ENCODE data around the gene NOC2L. TPM values are rescaled to one million over a fixed set of nuclear protein-coding genes. Genes with fewer than 3 reads are reported as not detected.
A peak's percentile ranks its signal among the peaks of the same experiment; 100 is the strongest.
"Not testable (repeated sequence)": the region's sequence is repeated elsewhere in the genome, so short reads cannot be mapped to it uniquely, and the experiment has no call there.

The NOC2L gene
- total RNA-seq, 1 donor from 2014 or later = 150 TPM

DNA sequence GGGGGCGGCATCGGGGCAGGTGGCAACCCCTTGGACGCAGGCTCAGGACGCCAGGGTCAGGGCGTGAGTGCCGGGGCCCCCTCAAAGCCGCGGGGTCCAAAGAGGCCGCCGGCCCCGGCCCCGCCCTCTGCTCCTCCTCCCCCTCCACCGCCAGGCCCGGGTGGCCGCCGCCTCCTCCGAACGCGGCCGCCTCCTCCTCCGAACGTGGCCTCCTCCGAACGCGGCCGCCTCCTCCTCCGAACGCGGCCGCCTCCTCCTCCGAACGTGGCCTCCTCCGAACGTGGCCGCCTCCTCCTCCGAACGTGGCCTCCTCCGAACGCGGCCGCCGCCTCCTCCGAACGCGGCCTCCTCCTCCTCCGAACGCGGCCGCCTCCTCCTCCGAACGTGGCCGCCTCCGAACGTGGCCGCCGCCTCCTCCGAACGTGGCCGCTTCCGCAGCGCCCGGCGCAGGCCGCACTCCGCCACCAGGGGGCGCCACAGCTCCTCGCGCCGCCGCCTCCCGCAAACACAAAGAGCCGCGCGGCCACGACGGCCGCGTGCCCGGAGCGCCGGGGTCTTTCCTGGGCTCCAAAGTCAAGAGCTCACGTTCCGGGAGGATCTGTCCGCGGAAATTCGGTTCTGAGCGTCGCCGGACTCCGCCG is 54.6 kb downstream of the NOC2L start:
- H3K4me3 Mint-ChIP-seq (ENCODE audit: low read depth) = peak overlapping the region; percentile 21
- DNase-seq (ENCODE audit: low spot score) = peak; percentile 83
- H3K9me3 Mint-ChIP-seq = no peaks in the 10 kb centered on the region
- H3K27ac Mint-ChIP-seq = no peak overlapping the region
- peaks cover 60% of the 10 kb centered on the region for H3K27me3 Mint-ChIP-seq (ENCODE audit: low read depth)
- intact Hi-C loops (cut with micrococcal nuclease) = loop anchor here (2.0 kb wide), 1 partner anchor 36 kb away; no protein-coding TSS in a partner anchor
- peaks cover 5% of the 10 kb centered on the region for H3K4me1 Mint-ChIP-seq (ENCODE audit: low read depth)
- no peaks in the 10 kb centered on the region for H3K36me3 Mint-ChIP-seq (ENCODE audit: low read depth)

DNA sequence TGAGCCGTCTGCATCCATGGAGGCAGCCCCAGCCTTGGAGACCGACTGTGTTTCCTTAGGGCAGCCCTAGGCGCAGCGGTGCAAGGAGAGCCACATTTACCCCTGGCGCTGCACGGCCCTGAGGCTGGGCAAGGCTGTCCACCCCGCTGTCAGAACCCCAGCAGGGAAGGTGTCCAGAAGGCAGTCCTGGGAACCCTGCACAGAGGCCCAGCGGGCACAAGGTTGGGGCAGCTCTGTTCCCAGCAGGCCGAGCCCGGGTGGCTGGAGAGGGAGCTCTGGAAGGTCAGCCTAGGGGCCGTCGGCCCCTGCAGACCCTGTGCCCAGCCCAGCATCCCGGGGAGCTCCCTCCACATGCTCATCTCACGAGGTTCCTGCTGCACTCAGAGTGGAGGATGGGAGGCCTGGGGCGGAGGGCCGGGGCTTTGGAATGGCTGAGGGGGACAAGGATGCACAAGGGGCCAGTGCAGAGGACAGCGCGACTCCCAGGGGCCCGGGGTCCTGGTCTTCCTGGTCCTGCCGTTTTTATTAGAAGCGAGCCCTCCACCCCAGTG is 55.3 kb downstream of the NOC2L start:
- Mint-ChIP-seq H3K4me1 (ENCODE audit: low read depth) (peaks cover 5% of the 10 kb centered on the region), H3K4me3 (ENCODE audit: low read depth) (no peak overlapping the region), H3K27ac (no peak overlapping the region), H3K27me3 (ENCODE audit: low read depth) (peaks cover 62% of the 10 kb centered on the region), H3K36me3 (ENCODE audit: low read depth) (no peaks in the 10 kb centered on the region), H3K9me3 (no peaks in the 10 kb centered on the region)
- intact Hi-C loops (cut with micrococcal nuclease) = loop anchor here (2.0 kb wide), 1 partner anchor 37 kb away; no protein-coding TSS in a partner anchor
- peak; percentile 8 for DNase-seq (ENCODE audit: low spot score)

DNA sequence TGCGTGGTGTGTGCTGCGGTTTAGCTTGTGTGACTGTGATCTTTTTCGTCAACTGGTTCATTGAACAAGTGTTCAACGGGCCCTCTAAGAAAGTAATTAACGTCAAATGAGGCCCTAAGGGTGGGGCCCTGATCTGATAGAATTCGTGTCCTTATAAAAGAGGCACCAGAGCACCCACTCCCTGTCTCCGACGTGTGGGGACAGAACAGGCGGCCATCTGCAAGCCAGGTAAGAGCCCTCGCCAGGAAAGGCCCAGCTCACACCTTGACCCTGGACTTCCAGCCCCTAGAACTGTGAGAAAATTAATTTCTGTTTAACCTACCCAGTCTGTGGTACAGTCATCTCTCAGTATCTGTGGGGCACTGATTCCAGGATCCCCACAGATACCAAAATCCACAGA is 55.8 kb downstream of the NOC2L start:
- Mint-ChIP-seq H3K4me3 (ENCODE audit: low read depth) (no peak overlapping the region), H3K9me3 (peaks cover 5% of the 10 kb centered on the region), H3K27ac (no peak overlapping the region), H3K27me3 (ENCODE audit: low read depth) (peaks cover 65% of the 10 kb centered on the region), H3K4me1 (ENCODE audit: low read depth) (peaks cover 8% of the 10 kb centered on the region), H3K36me3 (ENCODE audit: low read depth) (no peaks in the 10 kb centered on the region)
- intact Hi-C loops (cut with micrococcal nuclease) = no loop called here
- no peak for DNase-seq (ENCODE audit: low spot score)

DNA sequence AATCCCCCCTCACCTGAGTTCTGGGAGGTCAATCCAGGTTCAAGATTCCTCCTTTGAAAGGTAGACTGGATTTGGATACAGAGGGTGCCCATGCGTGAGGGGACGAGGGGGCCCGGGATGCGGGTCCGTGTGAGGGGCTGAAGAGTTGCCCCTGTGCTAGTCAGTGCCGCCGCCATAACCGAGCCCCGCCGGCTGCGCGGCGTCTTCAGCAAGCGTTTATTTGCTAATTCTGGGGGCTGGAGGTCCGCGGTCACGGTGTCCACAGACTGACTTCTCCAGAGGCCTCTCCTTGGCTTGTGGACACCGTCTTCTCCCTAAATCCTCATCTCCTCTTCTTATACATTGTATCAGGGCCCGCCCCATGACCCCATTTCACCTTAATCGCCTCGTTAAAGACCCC is 56.3 kb downstream of the NOC2L start:
- Mint-ChIP-seq H3K27ac (no peak overlapping the region), H3K4me1 (ENCODE audit: low read depth) (peaks cover 10% of the 10 kb centered on the region), H3K36me3 (ENCODE audit: low read depth) (peaks cover 3% of the 10 kb centered on the region), H3K4me3 (ENCODE audit: low read depth) (no peak overlapping the region), H3K27me3 (ENCODE audit: low read depth) (peaks cover 64% of the 10 kb centered on the region), H3K9me3 (peaks cover 10% of the 10 kb centered on the region)
- peak; percentile 8 for DNase-seq (ENCODE audit: low spot score)
- intact Hi-C loops (cut with micrococcal nuclease) = no loop called here

DNA sequence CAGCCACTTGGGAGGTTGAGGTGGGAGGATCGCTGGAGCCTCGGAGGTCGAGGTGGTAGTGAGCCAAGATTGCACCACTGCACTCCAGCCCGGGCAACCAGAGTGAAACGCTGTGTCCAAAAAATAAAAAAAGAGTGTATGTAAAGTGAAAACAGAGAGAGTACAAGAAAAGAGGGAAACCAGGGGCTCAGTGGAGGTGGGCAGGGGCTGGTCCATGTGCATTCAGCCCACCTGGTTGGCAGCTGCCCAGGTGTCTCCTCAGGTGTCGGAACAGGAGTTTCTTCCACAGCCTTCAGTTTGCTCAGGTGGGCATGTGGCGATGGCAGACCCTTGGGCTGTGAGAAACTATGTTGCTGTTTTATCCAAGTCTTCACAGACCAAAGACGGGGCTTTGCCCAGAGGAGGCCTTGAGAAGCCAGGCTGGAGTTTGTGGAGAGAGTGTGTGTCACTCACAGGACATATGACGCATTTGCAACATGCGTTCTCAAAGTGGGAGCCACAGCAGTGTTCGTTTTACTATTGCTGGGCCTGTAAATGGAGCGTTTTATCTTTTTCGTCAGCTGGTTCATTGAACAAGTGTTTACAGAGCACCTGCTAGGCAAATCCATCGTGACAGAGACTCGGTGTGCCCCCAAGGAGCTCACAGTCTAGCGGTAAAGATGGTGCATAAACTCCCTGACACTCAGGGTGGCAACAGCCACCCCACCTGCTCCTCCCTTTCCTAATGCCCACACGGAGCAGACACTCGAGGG is 57.8 kb downstream of the NOC2L start:
- Mint-ChIP-seq H3K36me3 (ENCODE audit: low read depth) (peaks cover 3% of the 10 kb centered on the region), H3K27me3 (ENCODE audit: low read depth) (peaks cover 67% of the 10 kb centered on the region), H3K4me1 (ENCODE audit: low read depth) (peaks cover 10% of the 10 kb centered on the region), H3K27ac (no peak overlapping the region), H3K9me3 (peaks cover 15% of the 10 kb centered on the region), H3K4me3 (ENCODE audit: low read depth) (no peak overlapping the region)
- no peak for DNase-seq (ENCODE audit: low spot score)
- intact Hi-C loops (cut with micrococcal nuclease) = no loop called here

DNA sequence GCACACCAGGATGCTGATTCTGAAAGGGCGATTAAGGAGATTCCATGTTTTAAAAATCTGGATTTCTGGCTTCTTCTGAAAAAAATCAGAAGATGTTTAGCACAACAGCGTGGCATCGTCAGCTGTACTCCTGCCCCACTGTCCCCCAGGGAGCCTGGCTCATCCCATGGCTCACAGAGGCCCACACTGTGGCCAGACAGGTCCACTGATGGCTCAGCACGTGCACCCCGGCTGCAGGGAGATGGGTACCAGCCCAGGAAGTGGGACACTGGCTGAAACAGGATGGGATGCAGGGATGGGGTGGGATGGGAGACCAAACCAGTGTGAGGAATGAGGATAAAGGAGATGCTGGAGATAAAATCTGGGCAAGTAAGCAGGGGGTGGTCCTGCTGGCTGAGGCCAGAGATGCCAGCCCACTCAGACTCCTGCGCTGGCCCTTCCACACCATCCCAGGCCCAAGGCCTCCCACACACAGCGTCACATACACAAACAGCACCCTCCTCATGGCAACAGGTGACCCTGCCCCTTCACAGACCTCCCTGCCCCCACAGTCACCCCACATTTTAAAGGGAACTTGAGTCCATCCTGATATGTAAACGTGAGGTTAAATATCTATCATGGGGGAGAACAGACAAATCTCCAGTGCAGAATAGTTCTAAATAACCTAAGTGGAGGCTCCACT is 59.3 kb downstream of the NOC2L start:
- no peak for DNase-seq (ENCODE audit: low spot score)
- H3K4me3 Mint-ChIP-seq (ENCODE audit: low read depth) = no peak overlapping the region
- peaks cover 15% of the 10 kb centered on the region for H3K9me3 Mint-ChIP-seq
- H3K4me1 Mint-ChIP-seq (ENCODE audit: low read depth) = peaks cover 5% of the 10 kb centered on the region
- H3K27me3 Mint-ChIP-seq (ENCODE audit: low read depth) = peaks cover 61% of the 10 kb centered on the region
- H3K36me3 Mint-ChIP-seq (ENCODE audit: low read depth) = peaks cover 3% of the 10 kb centered on the region
- intact Hi-C loops (cut with micrococcal nuclease) = no loop called here
- H3K27ac Mint-ChIP-seq = no peak overlapping the region

DNA sequence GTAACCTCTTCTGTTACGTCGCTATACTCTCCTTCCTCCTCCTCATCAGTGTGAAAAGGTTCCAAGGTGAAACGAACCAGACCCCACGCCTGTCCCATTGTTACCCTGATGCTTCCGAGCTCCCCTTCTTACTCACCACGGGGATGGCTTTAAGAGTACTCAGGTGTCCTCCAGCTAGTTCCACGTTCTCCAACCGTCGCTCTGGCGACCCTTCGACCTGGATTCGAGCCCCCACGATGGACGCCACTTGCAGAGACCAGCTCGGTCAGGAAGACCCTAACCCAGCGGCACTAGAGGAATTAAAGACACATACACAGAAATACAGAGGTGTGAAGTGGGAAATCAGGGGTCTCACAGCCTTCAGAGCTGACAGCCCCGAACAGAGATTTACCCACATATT is 61.1 kb downstream of the NOC2L start:
- H3K27ac Mint-ChIP-seq; H3K4me3 Mint-ChIP-seq (ENCODE audit: low read depth); H3K36me3 Mint-ChIP-seq (ENCODE audit: low read depth); intact Hi-C loops (cut with micrococcal nuclease); H3K4me1 Mint-ChIP-seq (ENCODE audit: low read depth); DNase-seq (ENCODE audit: low spot score): not testable (repeated sequence)
- H3K9me3 Mint-ChIP-seq = peaks cover 15% of the 10 kb centered on the region
- H3K27me3 Mint-ChIP-seq (ENCODE audit: low read depth) = peaks cover 64% of the 10 kb centered on the region

DNA sequence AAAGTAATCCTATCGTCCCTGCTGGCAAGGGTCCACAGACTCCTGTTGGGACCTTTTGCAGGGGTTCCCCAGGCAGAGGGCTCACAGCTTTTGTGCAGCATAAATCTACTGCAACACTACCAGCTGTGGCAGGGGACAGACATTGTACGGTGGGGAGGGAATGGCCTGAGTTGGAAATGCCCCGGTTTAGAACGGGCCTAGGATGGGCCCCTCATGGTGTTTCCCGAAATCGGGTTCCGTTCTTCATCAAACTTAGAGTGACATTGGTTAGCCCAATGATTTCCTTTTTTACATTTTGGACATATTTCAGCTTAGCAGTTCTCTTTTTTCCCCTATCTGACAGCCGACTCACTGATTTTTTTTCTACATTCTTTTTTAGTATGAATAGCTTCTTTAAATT is 61.8 kb downstream of the NOC2L start:
- H3K27me3 Mint-ChIP-seq (ENCODE audit: low read depth) = peaks cover 65% of the 10 kb centered on the region
- peaks cover 3% of the 10 kb centered on the region for H3K36me3 Mint-ChIP-seq (ENCODE audit: low read depth)
- DNase-seq (ENCODE audit: low spot score) = no peak
- H3K4me1 Mint-ChIP-seq (ENCODE audit: low read depth) = peaks cover 5% of the 10 kb centered on the region
- H3K9me3 Mint-ChIP-seq = peaks cover 15% of the 10 kb centered on the region
- no peak overlapping the region for H3K27ac Mint-ChIP-seq
- H3K4me3 Mint-ChIP-seq (ENCODE audit: low read depth) = no peak overlapping the region
- intact Hi-C loops (cut with micrococcal nuclease) = no loop called here

Other genes starting within 250 kb of the NOC2L start
- gene SAMD11, start 35.3 kb downstream of the NOC2L start, total RNA-seq = not detected in 2 replicates
- gene KLHL17, start 1.3 kb upstream of the NOC2L start, total RNA-seq = 36.8 and 41.6 TPM in 2 replicates
- 3.7 and 4.0 TPM in 2 replicates for gene PLEKHN1, start 7.2 kb upstream of the NOC2L start, total RNA-seq
- not detected in 2 replicates for gene PERM1, start 22.8 kb upstream of the NOC2L start, total RNA-seq
- 2.0 and 3.1 TPM in 2 replicates for gene HES4, start 40.8 kb upstream of the NOC2L start, total RNA-seq
- gene ISG15, start 54.2 kb upstream of the NOC2L start, total RNA-seq = 31.9 and 33.8 TPM in 2 replicates
- gene AGRN, start 60.9 kb upstream of the NOC2L start, total RNA-seq = 27.6 and 29.2 TPM in 2 replicates
- gene RNF223, start 115.0 kb upstream of the NOC2L start, total RNA-seq = not detected in 2 replicates
- gene C1orf159, start 156.8 kb upstream of the NOC2L start, total RNA-seq = 20.5 and 22.1 TPM in 2 replicates
- not detected in 2 replicates for gene TTLL10, start 214.6 kb upstream of the NOC2L start, total RNA-seq
- 219 and 231 TPM in 2 replicates for gene TNFRSF18, start 247.3 kb upstream of the NOC2L start, total RNA-seq